KMS-11 (cell line): ENCODE results near the gene MAPKAP1.

Experiments
- H2AFZ ChIP-seq: fragments of 200-600 bp; sonication (generic); 2 replicates; pipeline ENCODE4 v1.6.1; 2016; ENCODE audit warnings: antibody characterized with exemption, mixed run types, low read depth
- H3K27ac ChIP-seq: fragments of 200-600 bp; sonication (generic); 2 replicates; pipeline ENCODE4 v1.6.1; 2016; ENCODE audit warnings: mild to moderate bottlenecking, mixed run types
- H3K27me3 ChIP-seq: fragments of 200-600 bp; sonication (generic); 2 replicates; pipeline ENCODE4 v1.6.1; 2017; ENCODE audit warnings: mild to moderate bottlenecking, low read depth, mixed run types, moderate library complexity; ENCODE audit not compliant: insufficient read depth
- H3K36me3 ChIP-seq: fragments of 200-600 bp; sonication (generic); 2 replicates; pipeline ENCODE4 v1.6.1; 2017; ENCODE audit warnings: mild to moderate bottlenecking, mixed run types; ENCODE audit not compliant: insufficient read depth
- H3K4me1 ChIP-seq: fragments of 200-600 bp; sonication (generic); 2 replicates; pipeline ENCODE4 v1.6.1; 2016; ENCODE audit warnings: mild to moderate bottlenecking, low read depth, mixed run types; ENCODE audit not compliant: poor library complexity, severe bottlenecking
- H3K4me2 ChIP-seq: fragments of 200-600 bp; sonication (generic); 2 replicates; pipeline ENCODE4 v1.7.0; 2016; ENCODE audit warnings: mild to moderate bottlenecking, mixed run types
- H3K4me3 ChIP-seq: fragments of 200-600 bp; sonication (generic); IDR thresholded peaks from 2 replicates; pipeline ENCODE4 v1.6.1; 2017; ENCODE audit warnings: low read depth, low read length, mixed read lengths; ENCODE audit not compliant: insufficient read depth
- H3K79me2 ChIP-seq: fragments of 200-600 bp; sonication (generic); 2 replicates; pipeline ENCODE4 v1.6.1; 2016; ENCODE audit warnings: low read depth, mixed run types; ENCODE audit not compliant: insufficient read depth
- H3K9ac ChIP-seq: fragments of 200-600 bp; sonication (generic); 2 replicates; pipeline ENCODE4 v1.6.1; 2016; ENCODE audit warnings: mild to moderate bottlenecking, mixed run types
- H4K20me1 ChIP-seq: fragments of 200-600 bp; sonication (generic); 2 replicates; pipeline ENCODE4 v1.6.1; 2016; ENCODE audit warnings: mild to moderate bottlenecking, mixed run types; ENCODE audit not compliant: insufficient read depth
- CTCF ChIP-seq: fragments of 200-600 bp; sonication (generic); conservative IDR thresholded peaks from 2 replicates; pipeline ENCODE4 v1.6.1; 2017; ENCODE audit warnings: low read depth, mild to moderate bottlenecking, antibody characterized with exemption, low read length, moderate library complexity, mixed read lengths

The MAPKAP1 gene

GRCh38 chr9:125551781-125552180, 155.2 kb downstream of the MAPKAP1 start:
- Histone ChIP-seq H3K4me2 (no peak overlapping the region), H3K4me3 (no peak overlapping the region), H3K27me3 (no peaks in the 10 kb centered on the region), H4K20me1 (no peaks in the 10 kb centered on the region), H3K27ac (no peak overlapping the region), H3K79me2 (no peaks in the 10 kb centered on the region; the same call in 1 of the 2 replicates), H2AFZ (no peak overlapping the region), H3K4me1 (no peaks in the 10 kb centered on the region), H3K9ac (no peak overlapping the region), H3K36me3 (no peaks in the 10 kb centered on the region)
- TF ChIP-seq CTCF = no peak

- TF ChIP-seq CTCF = no peak
- Histone ChIP-seq H3K27ac (no peak overlapping the region), H3K27me3 (no peaks in the 10 kb centered on the region), H3K9ac (no peak overlapping the region), H3K79me2 (no peaks in the 10 kb centered on the region), H3K4me3 (no peak overlapping the region), H4K20me1 (no peaks in the 10 kb centered on the region), H3K4me2 (no peak overlapping the region), H2AFZ (no peak overlapping the region), H3K4me1 (no peaks in the 10 kb centered on the region), H3K36me3 (no peaks in the 10 kb centered on the region)
Observed at GRCh38 chr9:125549891-125550885, 156.8 kb downstream of the MAPKAP1 start.

- Histone ChIP-seq H3K4me1 (no peaks in the 10 kb centered on the region), H4K20me1 (no peaks in the 10 kb centered on the region), H3K9ac (no peak overlapping the region), H3K4me2 (no peak overlapping the region), H3K36me3 (no peaks in the 10 kb centered on the region), H3K79me2 (no peaks in the 10 kb centered on the region), H2AFZ (no peak overlapping the region), H3K27ac (no peak overlapping the region), H3K4me3 (no peak overlapping the region), H3K27me3 (no peaks in the 10 kb centered on the region)
- no peak for TF ChIP-seq CTCF
Observed at GRCh38 chr9:125549465-125549871, 157.5 kb downstream of the MAPKAP1 start.

- Histone ChIP-seq H2AFZ (no peak overlapping the region), H3K4me2 (no peak overlapping the region), H3K27me3 (no peaks in the 10 kb centered on the region), H3K4me3 (no peak overlapping the region), H3K9ac (no peak overlapping the region), H3K27ac (no peak overlapping the region), H3K36me3 (no peaks in the 10 kb centered on the region), H3K79me2 (no peaks in the 10 kb centered on the region), H3K4me1 (no peaks in the 10 kb centered on the region), H4K20me1 (no peaks in the 10 kb centered on the region)
- TF ChIP-seq CTCF = no peak
Observed at GRCh38 chr9:125549039-125549438, 158.0 kb downstream of the MAPKAP1 start.
